Activated CD8-positive, alpha-beta memory T cell treated with anti-CD3 and anti-CD28 coated beads for 36 hours (primary cell): ENCODE results near the gene DNMT3L. TPM values are rescaled to one million over a fixed set of nuclear protein-coding genes. Genes with fewer than 3 reads are reported as not detected.
"Not testable (repeated sequence)": the region's sequence is repeated elsewhere in the genome, so short reads cannot be mapped to it uniquely, and the experiment has no call there.

ENCODE experiments used
- CTCF ChIA-PET: fragments of 350-600 bp; sonication (Branson Sonifier 250); formaldehyde crosslinking; loops from one replicate; lab custom pipeline; 2021; ENCODE audit warnings: antibody characterized with exemption; lab: Charles Lee
- POLR2A ChIA-PET: fragments of 350-600 bp; sonication (Branson Sonifier 250); formaldehyde crosslinking; loops from one replicate; lab custom pipeline; 2021; ENCODE audit warnings: antibody characterized with exemption; lab: Charles Lee
- total RNA-seq, 2 experiments: library from RNA; stranded (reverse); gene quantifications; one replicate each; pipeline ENCODE4 v1.2.3, GENCODE V29; 2021

The DNMT3L gene
- total RNA-seq, 2 experiments from 2014 or later = not detected

GRCh38 chr21:44218461-44218860 lies 43.2 kb downstream of the DNMT3L start:
- CTCF ChIA-PET, POLR2A ChIA-PET: not testable (repeated sequence)

DNA sequence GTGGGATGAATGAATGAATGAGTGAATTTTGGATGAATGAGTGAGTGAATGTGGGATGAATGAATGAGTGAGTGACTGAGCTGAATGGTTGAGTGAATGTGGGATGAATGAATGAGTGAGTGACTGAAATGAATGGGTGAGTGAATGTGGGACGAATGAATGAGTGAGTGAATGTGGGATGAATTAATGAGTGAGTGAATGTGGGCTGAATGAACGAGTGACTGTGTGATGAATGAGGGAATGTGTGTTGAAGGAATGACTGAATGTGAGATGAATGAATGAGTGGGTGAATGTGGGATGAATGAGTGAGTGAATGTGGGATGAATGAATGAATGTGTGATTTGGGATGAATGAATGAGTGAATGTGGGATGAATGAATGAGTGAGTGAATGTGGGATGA lies 49.7 kb downstream of the DNMT3L start:
- CTCF ChIA-PET, POLR2A ChIA-PET: not testable (repeated sequence)

GRCh38 chr21:44211574-44211973 lies 50.1 kb downstream of the DNMT3L start:
- CTCF ChIA-PET, POLR2A ChIA-PET: not testable (repeated sequence)

DNA sequence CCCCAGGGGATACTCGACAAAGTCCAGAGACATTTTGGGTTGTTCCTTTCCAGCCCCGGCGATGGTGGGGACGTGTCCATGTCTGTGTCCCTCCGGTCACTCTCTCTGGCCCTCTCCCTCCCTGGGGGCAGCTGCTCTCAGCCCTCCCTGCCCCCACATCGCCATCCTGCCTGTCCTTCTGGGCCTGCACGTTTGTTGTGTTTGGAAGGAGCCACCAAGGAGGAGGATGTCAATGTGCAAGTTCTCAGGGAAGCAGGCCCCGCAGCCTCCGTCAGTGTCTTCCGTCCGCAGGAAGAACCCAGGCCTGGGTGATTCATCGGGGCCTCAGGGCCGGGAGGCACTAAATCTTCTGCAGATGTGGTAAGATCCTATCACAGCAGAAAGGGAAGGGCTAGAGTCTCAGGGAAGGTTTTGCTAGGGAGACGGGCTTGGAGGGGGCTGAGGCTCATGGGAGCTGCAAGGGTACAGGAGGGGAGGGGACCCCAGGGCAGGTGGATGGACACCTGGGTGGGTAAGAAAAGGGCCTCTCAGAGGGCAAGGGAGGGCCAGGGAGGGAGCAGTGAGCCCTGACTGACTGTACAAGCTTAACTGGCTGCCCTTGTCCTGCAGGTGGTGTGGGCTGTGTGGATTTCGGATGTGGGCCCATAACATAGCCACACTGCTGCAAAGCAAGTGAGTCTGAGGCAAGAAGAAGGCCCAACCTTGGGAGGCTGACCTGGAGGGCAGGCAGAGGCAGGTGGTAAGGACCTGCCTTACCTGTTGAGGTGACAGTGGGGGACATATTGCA lies 53.6 kb downstream of the DNMT3L start:
- POLR2A ChIA-PET, CTCF ChIA-PET: not testable (repeated sequence)

- POLR2A ChIA-PET, CTCF ChIA-PET: not testable (repeated sequence)
These were observed 54.7 kb downstream of the DNMT3L start for GRCh38 chr21:44206698-44207676.

DNA sequence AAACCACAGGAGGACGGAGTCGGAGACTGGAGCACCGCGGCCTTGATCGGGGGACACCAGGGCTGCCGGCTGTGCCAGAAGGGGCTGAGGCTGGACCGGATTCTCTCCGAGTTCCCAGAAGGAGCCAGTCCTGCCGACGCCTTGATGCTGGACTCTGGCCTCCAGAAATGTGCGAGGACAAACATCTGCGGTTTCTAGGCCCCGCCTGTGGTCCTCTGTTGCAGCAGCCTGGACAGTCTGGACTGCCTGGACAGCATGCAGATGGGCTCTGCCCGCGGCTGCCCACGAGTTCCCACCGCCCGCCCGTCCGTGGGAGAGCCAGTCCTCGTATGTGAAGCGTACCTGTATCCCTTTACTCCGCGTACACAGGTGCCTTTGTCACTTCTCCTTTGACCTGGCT lies 55.5 kb downstream of the DNMT3L start:
- POLR2A ChIA-PET, CTCF ChIA-PET: not testable (repeated sequence)

DNA sequence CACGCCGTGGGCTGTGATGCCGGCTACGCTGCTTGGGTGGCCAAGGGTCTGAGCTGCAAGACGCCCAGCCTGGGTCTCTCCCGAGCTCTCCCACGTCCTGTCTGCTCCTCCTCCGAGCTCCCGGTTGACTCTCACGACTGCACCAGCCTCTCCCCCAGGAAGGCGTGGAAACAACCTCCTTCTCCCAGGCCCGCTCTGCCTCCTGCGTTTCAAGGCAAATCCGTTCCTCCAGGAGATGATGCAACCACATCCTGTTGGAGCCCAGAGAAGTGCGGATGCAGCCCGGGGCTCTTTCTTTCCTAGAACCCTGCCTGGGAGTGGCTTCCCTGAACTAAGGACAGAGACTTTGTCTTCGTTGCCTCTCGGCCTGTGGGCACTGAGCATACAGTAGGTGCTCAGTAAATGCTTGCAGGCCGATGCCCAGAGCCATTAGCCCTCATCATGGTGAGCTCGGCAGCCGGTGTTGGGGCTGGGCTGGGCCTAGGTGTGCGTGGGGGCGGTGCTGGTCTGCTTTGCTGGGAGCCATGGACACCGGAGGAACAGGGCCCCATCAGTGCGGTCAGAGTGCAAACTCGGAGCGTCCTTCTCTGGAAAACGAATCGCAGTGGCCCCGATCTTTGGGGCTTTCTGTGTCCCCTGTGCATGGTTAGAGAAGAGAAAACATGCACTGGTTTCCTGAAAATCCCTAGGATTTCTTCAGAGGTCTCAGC lies 59.0 kb downstream of the DNMT3L start:
- CTCF ChIA-PET, POLR2A ChIA-PET: not testable (repeated sequence)

DNA sequence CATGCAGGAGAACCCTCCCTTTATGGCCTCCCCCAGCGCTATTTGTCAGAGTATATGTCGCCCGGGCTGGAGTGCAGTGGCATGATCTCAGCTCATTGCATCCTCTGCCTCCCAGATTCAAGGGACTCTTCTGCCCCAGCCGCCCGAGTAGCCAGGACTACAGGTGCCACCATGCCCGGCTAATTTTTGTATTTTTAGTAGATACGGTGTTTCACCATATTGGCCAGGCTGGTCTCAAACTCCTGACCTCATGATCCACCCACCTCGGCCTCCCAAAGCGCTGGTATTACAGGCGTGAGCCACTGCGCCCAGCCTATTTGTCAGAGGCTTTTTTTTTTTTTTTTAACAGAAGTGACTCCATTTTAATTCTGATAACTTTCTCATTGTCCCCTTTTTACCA lies 61.7 kb downstream of the DNMT3L start:
- CTCF ChIA-PET, POLR2A ChIA-PET: not testable (repeated sequence)

DNA sequence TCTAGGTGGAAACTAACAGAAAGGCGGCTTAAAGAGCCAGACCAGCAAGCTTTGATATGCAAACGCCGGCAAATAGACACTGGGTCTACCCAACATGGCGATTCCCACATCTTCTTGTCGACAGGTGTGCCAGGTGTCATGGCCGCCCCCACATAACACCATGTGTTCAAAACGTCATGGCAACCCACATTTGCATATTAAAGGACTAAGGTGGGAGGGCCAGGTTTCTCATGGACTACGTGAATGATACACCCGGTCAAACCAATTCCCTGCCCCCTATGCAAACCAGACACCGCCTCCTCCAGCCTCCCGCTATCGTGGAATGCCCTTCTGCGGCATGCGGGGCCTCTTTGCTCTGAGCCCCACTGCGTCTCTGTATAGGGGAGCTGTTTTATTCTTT lies 62.2 kb downstream of the DNMT3L start:
- POLR2A ChIA-PET = no interaction called here

DNA sequence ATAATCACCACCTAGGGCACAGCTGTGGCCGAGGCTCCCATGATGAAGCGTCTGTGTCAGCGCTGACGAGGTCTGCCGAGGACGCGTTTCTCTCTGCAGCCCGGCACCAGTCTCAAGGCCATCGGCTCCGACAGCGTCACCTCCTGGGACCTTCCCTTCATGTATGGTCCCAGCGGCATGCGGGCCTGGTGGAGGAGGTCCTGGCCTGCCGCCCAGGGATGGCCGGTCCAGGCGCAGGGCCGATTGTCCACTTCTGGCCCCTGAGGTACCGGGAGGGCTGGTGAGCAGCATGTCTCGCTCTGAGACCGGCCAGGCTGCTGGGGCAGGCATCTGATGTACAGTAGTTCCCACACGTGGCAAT lies 64.6 kb downstream of the DNMT3L start:
- POLR2A ChIA-PET, CTCF ChIA-PET: not testable (repeated sequence)

More for the DNA sequence above, 62.2 kb downstream of the DNMT3L start:
- CTCF ChIA-PET = no interaction called here

Other genes with a start within 250 kb of the DNMT3L start
- 10 to 100 TPM; 50.5 to 52.9 TPM for gene TRAPPC10, start 249.6 kb downstream of the DNMT3L start, total RNA-seq
- gene PWP2, start 154.5 kb downstream of the DNMT3L start, total RNA-seq = 10 to 100 TPM; 15.4 to 18.4 TPM
- 10 to 100 TPM; 10.5 to 11.8 TPM for gene GATD3, start 128.2 kb downstream of the DNMT3L start, total RNA-seq
- gene ICOSLG, start 21.0 kb downstream of the DNMT3L start, total RNA-seq = 1 to 10 TPM; 1.2 to 1.4 TPM
- not detected for gene AIRE, start 24.0 kb upstream of the DNMT3L start, total RNA-seq
- 100 to 1,000 TPM; 151 to 164 TPM for gene PFKL, start 38.2 kb upstream of the DNMT3L start, total RNA-seq
- 10 to 100 TPM; 15.4 to 16.1 TPM for gene CFAP410, start 77.5 kb upstream of the DNMT3L start, total RNA-seq
- 1 to 10 TPM; 6.5 to 6.8 TPM for gene TRPM2, start 91.7 kb upstream of the DNMT3L start, total RNA-seq
- 1 to 10 TPM; 1.0 TPM for gene LRRC3, start 193.6 kb upstream of the DNMT3L start, total RNA-seq